Measurements from ENCODE around the gene AUTS2. TPM values are rescaled to one million over a fixed set of nuclear protein-coding genes. Genes with fewer than 3 reads are reported as not detected.

AUTS2 gene
- total RNA-seq, 3 donors from 2014 or later = 31.5 to 94.3 (median 81.3) TPM

- TF ChIP-seq CTCF (IDR thresholded peaks at IDR 0.05) (no peak), POLR2AphosphoS5 (IDR thresholded peaks at IDR 0.05) (no peak), POLR2A (IDR thresholded peaks at IDR 0.05) (no peak)
- no peak overlapping the region for H3K27ac ChIP-seq
These were observed 1059.8 kb downstream of the AUTS2 start for GRCh38 chr7:70657989-70658632.

DNA sequence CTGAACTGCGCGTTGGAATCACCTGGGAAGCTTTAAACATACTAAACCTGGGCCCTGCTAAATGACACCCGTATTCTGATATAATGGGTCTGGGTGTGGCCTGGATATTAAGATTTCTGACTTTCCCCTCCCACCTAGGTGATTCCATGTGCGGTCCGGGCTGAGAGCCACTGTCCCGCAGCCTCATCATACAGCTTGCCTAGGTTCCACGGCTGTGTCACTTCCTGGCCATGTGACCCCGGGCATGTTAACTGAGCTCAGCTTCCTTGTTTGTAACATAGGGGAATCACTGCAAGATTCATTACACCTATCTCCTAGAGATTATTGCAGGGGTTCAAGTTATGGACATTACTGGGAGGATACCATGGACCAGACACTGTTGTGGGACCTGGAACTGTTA, 1061.0 kb downstream of the AUTS2 start:
- no peaks in the 10 kb centered on the region for H3K4me1 ChIP-seq
- no peak overlapping the region for H3K27ac ChIP-seq
- no peaks in the 10 kb centered on the region for H3K36me3 ChIP-seq
- no peak for DNase-seq (ENCODE audit: low spot score in 2 of 2)
- intact Hi-C loops (cut with DNase I; ENCODE audit: low total_unique reads) = no loop called here
- no peak overlapping the region for H3K4me3 ChIP-seq
- H3K27me3 ChIP-seq = no peaks in the 10 kb centered on the region
- no peak for TF ChIP-seq POLR2A (IDR thresholded peaks at IDR 0.05)
- no peak for TF ChIP-seq CTCF (IDR thresholded peaks at IDR 0.05)
- no peak for TF ChIP-seq POLR2AphosphoS5 (IDR thresholded peaks at IDR 0.05)
- H3K9me3 ChIP-seq = no peaks in the 10 kb centered on the region

More at GRCh38 chr7:70657989-70658632, 1059.8 kb downstream of the AUTS2 start:
- no peaks in the 10 kb centered on the region for H3K36me3 ChIP-seq
- H3K27me3 ChIP-seq = no peaks in the 10 kb centered on the region
- H3K4me3 ChIP-seq = no peak overlapping the region
- DNase-seq (ENCODE audit: low spot score in 2 of 2) = no peak
- no peaks in the 10 kb centered on the region for H3K4me1 ChIP-seq
- H3K9me3 ChIP-seq = no peaks in the 10 kb centered on the region
- intact Hi-C loops (cut with DNase I; ENCODE audit: low total_unique reads) = no loop called here

- intact Hi-C loops (cut with DNase I; ENCODE audit: low total_unique reads) = no loop called here
- Histone ChIP-seq H3K4me1 (no peaks in the 10 kb centered on the region), H3K27ac (no peak overlapping the region), H3K27me3 (no peaks in the 10 kb centered on the region), H3K4me3 (no peak overlapping the region), H3K36me3 (no peaks in the 10 kb centered on the region), H3K9me3 (no peaks in the 10 kb centered on the region)
- DNase-seq (ENCODE audit: low spot score in 2 of 2) = no peak
- TF ChIP-seq CTCF (IDR thresholded peaks at IDR 0.05) = no peak
- no peak for TF ChIP-seq POLR2AphosphoS5 (IDR thresholded peaks at IDR 0.05)
- no peak for TF ChIP-seq POLR2A (IDR thresholded peaks at IDR 0.05)
These were observed 1062.0 kb downstream of the AUTS2 start for GRCh38 chr7:70660154-70660818.

DNA sequence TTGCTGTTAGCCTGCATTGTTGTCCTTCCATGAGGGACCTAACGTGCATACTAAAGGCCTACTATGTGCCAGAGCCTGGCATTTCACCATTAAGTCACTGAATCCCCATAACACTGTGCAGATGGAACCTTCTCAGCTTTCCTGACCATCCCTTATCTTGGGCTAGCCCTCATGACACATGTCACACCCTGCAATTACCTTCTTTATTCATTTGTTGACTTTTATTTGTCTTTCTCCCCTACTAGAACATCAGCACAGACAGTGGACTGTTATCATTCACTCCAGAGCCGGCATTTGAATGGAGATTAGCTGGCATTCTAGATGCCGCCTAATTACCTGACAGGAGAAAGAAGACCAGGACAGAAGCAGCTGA, 1062.5 kb downstream of the AUTS2 start:
- no peak for DNase-seq (ENCODE audit: low spot score in 2 of 2)
- intact Hi-C loops (cut with DNase I; ENCODE audit: low total_unique reads) = no loop called here
- H3K4me1 ChIP-seq = no peaks in the 10 kb centered on the region
- no peak overlapping the region for H3K27ac ChIP-seq
- no peaks in the 10 kb centered on the region for H3K27me3 ChIP-seq
- H3K9me3 ChIP-seq = no peaks in the 10 kb centered on the region
- TF ChIP-seq CTCF (IDR thresholded peaks at IDR 0.05) = no peak
- TF ChIP-seq POLR2A (IDR thresholded peaks at IDR 0.05) = no peak
- TF ChIP-seq POLR2AphosphoS5 (IDR thresholded peaks at IDR 0.05) = no peak
- H3K4me3 ChIP-seq = no peak overlapping the region
- H3K36me3 ChIP-seq = no peaks in the 10 kb centered on the region

GRCh38 chr7:70663680-70664079, 1065.4 kb downstream of the AUTS2 start:
- DNase-seq (ENCODE audit: low spot score in 2 of 2) = no peak
- no peak overlapping the region for H3K4me3 ChIP-seq
- TF ChIP-seq POLR2A (IDR thresholded peaks at IDR 0.05) (no peak), CTCF (IDR thresholded peaks at IDR 0.05) (no peak), POLR2AphosphoS5 (IDR thresholded peaks at IDR 0.05) (no peak)
- intact Hi-C loops (cut with DNase I; ENCODE audit: low total_unique reads) = no loop called here
- no peaks in the 10 kb centered on the region for H3K9me3 ChIP-seq
- no peaks in the 10 kb centered on the region for H3K4me1 ChIP-seq
- H3K36me3 ChIP-seq = no peaks in the 10 kb centered on the region
- no peak overlapping the region for H3K27ac ChIP-seq
- no peaks in the 10 kb centered on the region for H3K27me3 ChIP-seq

Measured in breast epithelium (tissue), 4 donors.